GM23338 (cell line): ENCODE data around the gene B3GALT5. TPM values are rescaled to one million over a fixed set of nuclear protein-coding genes. Genes with fewer than 3 reads are reported as not detected.

Experiments used
- ATAC-seq: fragments of 200-7000 bp; cut with Tn5 transposase; 3 replicates; pipeline ENCODE4 v1.9.1; 2020
- DNase-seq: peaks from one replicate; pipeline ENCODE4 v3.0.0-alpha.2; 2015; ENCODE audit warnings: low spot score
- H2AFZ ChIP-seq: fragments of 200-600 bp; sonication (generic); 2 replicates; pipeline ENCODE4 v1.8.0; 2016; ENCODE audit warnings: antibody characterized with exemption, mild to moderate bottlenecking, moderate library complexity
- H3F3A ChIP-seq: fragments of 200-600 bp; sonication (generic); replicated peaks from 2 replicates; pipeline ENCODE4 v1.8.0; 2017; ENCODE audit warnings: antibody characterized with exemption, mixed run types, low read depth
- H3K27ac ChIP-seq: fragments of 200-600 bp; sonication (generic); 2 replicates; pipeline ENCODE4 v1.6.1; 2016; ENCODE audit warnings: low read depth
- H3K27me3 ChIP-seq: fragments of 200-600 bp; sonication (generic); 2 replicates; pipeline ENCODE4 v1.8.0; 2016; ENCODE audit warnings: mild to moderate bottlenecking, mixed run types, moderate library complexity; ENCODE audit not compliant: insufficient read depth
- H3K36me3 ChIP-seq: fragments of 200-600 bp; sonication (generic); 2 replicates; pipeline ENCODE4 v1.8.0; 2016; ENCODE audit warnings: mild to moderate bottlenecking; ENCODE audit not compliant: insufficient read depth
- H3K4me1 ChIP-seq: fragments of 200-600 bp; sonication (generic); 2 replicates; pipeline ENCODE4 v1.8.0; 2016; ENCODE audit warnings: mild to moderate bottlenecking, moderate library complexity; ENCODE audit not compliant: insufficient read depth
- H3K4me2 ChIP-seq: fragments of 200-600 bp; sonication (generic); 2 replicates; pipeline ENCODE4 v1.7.1; 2017; ENCODE audit warnings: mixed run types
- H3K4me3 ChIP-seq: fragments of 200-600 bp; sonication (generic); 2 replicates; pipeline ENCODE4 v1.6.1; 2016; ENCODE audit warnings: mixed run types
- H3K79me2 ChIP-seq: fragments of 200-600 bp; sonication (generic); replicated peaks from 2 replicates; pipeline ENCODE4 v1.8.0; 2017; ENCODE audit warnings: mild to moderate bottlenecking; ENCODE audit not compliant: insufficient read depth
- H3K9me2 ChIP-seq: fragments of 200-600 bp; sonication (generic); 2 replicates; pipeline ENCODE4 v1.8.0; 2017; ENCODE audit not compliant: insufficient read depth
- H4K20me1 ChIP-seq: fragments of 200-600 bp; sonication (generic); replicated peaks from 2 replicates; pipeline ENCODE4 v1.8.0; 2017; ENCODE audit warnings: mild to moderate bottlenecking; ENCODE audit not compliant: insufficient read depth
- H3K27ac Mint-ChIP-seq: 2 replicates; pipeline ENCODE4 v1.8.0; 2020; ENCODE audit warnings: inconsistent platforms, mild to moderate bottlenecking, moderate library complexity, mixed read lengths
- H3K27me3 Mint-ChIP-seq: 3 replicates; pipeline ENCODE4 v1.8.0; 2022; ENCODE audit warnings: low read depth, mild to moderate bottlenecking, moderate library complexity, mixed read lengths, inconsistent platforms; ENCODE audit not compliant: insufficient read depth, poor library complexity
- H3K36me3 Mint-ChIP-seq: 3 replicates; pipeline ENCODE4 v1.8.0; 2021; ENCODE audit warnings: low read depth, mild to moderate bottlenecking, inconsistent platforms, moderate library complexity, mixed read lengths
- H3K4me1 Mint-ChIP-seq: 3 replicates; pipeline ENCODE4 v1.8.0; 2020; ENCODE audit warnings: mild to moderate bottlenecking, inconsistent platforms, mixed read lengths
- H3K4me3 Mint-ChIP-seq: 3 replicates; pipeline ENCODE4 v1.8.0; 2021; ENCODE audit warnings: moderate library complexity, mild to moderate bottlenecking, inconsistent platforms, mixed read lengths
- H3K9me3 Mint-ChIP-seq: 3 replicates; pipeline ENCODE4 v1.8.0; 2020; ENCODE audit warnings: moderate library complexity, mild to moderate bottlenecking, inconsistent platforms, mixed read lengths
- CREB1 ChIP-seq: fragments of 250-450 bp; sonication (Bioruptor Pico); IDR thresholded peaks from 2 replicates; pipeline ENCODE4 v1.5.0; 2020; ENCODE audit warnings: low read depth, mild to moderate bottlenecking, moderate library complexity
- CTCF ChIP-seq, 2 experiments: fragments of 200-600 bp in 1 of 2; sonication (generic) in 1 of 2; conservative IDR thresholded peaks; 2 replicates each; pipeline versions ENCODE4 v1.5.1 to v1.6.1; 2016 to 2017; ENCODE audit warnings: antibody characterized with exemption in 2 of 2, low read depth in 2 of 2, mild to moderate bottlenecking in 2 of 2, moderate library complexity in 1 of 2
- ETS1 ChIP-seq: IDR thresholded peaks from 2 replicates; pipeline ENCODE4 v1.6.1; 2016; ENCODE audit warnings: antibody characterized with exemption
- EZH2 ChIP-seq: fragments of 200-600 bp; sonication (generic); IDR thresholded peaks from one replicate; pipeline ENCODE4 v1.8.0; 2017; ENCODE audit warnings: antibody characterized with exemption, mild to moderate bottlenecking, low read depth; ENCODE audit not compliant: unreplicated experiment
- EZH2phosphoT487 ChIP-seq: fragments of 200-600 bp; sonication (generic); IDR thresholded peaks from one replicate; pipeline ENCODE4 v1.8.1; 2018; ENCODE audit warnings: antibody characterized with exemption; ENCODE audit not compliant: unreplicated experiment
- JUNB ChIP-seq: IDR thresholded peaks from one replicate; pipeline ENCODE4 v1.6.1; 2016; ENCODE audit warnings: antibody characterized with exemption; ENCODE audit not compliant: unreplicated experiment
- NANOG ChIP-seq: IDR thresholded peaks from 2 replicates; pipeline ENCODE4 v1.6.1; 2016; ENCODE audit warnings: antibody characterized with exemption, borderline replicate concordance
- POLR2AphosphoS5 ChIP-seq: IDR thresholded peaks from 2 replicates; pipeline ENCODE4 v1.6.1; 2016; ENCODE audit warnings: antibody characterized with exemption, low read depth
- REST ChIP-seq: IDR thresholded peaks from one replicate; pipeline ENCODE4 v1.6.1; 2018; ENCODE audit warnings: antibody characterized with exemption; ENCODE audit not compliant: unreplicated experiment
- STAT1 ChIP-seq: IDR thresholded peaks from one replicate; pipeline ENCODE4 v1.6.1; 2016; ENCODE audit warnings: antibody characterized with exemption; ENCODE audit not compliant: unreplicated experiment
- ZNF114 ChIP-seq: fragments of 250-450 bp; sonication (Bioruptor Pico); IDR thresholded peaks from 2 replicates; pipeline ENCODE4 v1.5.0; 2020; ENCODE audit warnings: mild to moderate bottlenecking, moderate library complexity
- ZNF331 ChIP-seq: fragments of 250-450 bp; sonication (Bioruptor Pico); IDR thresholded peaks from 2 replicates; pipeline ENCODE4 v1.5.0; 2020; ENCODE audit warnings: low read depth, mild to moderate bottlenecking, moderate library complexity
- ZNF462 ChIP-seq: fragments of 250-450 bp; sonication (Bioruptor Pico); IDR thresholded peaks from 2 replicates; pipeline ENCODE4 v1.5.0; 2020; ENCODE audit warnings: mild to moderate bottlenecking, moderate library complexity
- polyA plus RNA-seq: library from polyadenylated mRNA; unstranded; fragments of >200 nt; fragmentation: Nextera tagmentation; extraction: Ambion mirVana; gene quantifications from 2 replicates; pipeline ENCODE4 v1.2.1, GENCODE V29; 2016
- total RNA-seq: library from RNA; depleted of rRNA; stranded (reverse); fragments of >200 nt; shearing (Covaris generic); gene quantifications from 2 replicates; pipeline ENCODE4 v1.2.3, GENCODE V29; 2014

B3GALT5 gene
- total and polyA plus RNA-seq, 2 experiments from 2014 or later: 6.2 to 37.5 TPM

- H3K9me2 ChIP-seq: peaks cover 27% of the 10 kb centered on the region
- Mint-ChIP-seq H3K4me3 (no peak overlapping the region), H3K9me3 (no peaks in the 10 kb centered on the region; the same call in none of the 3 replicates), H3K4me1 (peaks cover 15% of the 10 kb centered on the region), H3K36me3 (peaks cover 35% of the 10 kb centered on the region), H3K27me3 (peaks cover 6% of the 10 kb centered on the region), H3K27ac (no peak overlapping the region)
- H4K20me1 ChIP-seq: no peaks in the 10 kb centered on the region
- no peak overlapping the region for H2AFZ ChIP-seq
- TF ChIP-seq STAT1 (no peak), CREB1 (CRISPR knock-in tag) (no peak), CTCF (conservative IDR thresholded peaks at IDR 0.05; ENCODE audit: low read depth in 2 of 2) (no peak), ZNF331 (CRISPR knock-in tag) (no peak), ETS1 (no peak), ZNF462 (CRISPR knock-in tag) (no peak), REST (no peak), EZH2phosphoT487 (no peak), POLR2AphosphoS5 (no peak), ZNF114 (no peak), JUNB (no peak), NANOG (no peak), EZH2 (no peak)
- no peaks in the 10 kb centered on the region; the same call in 1 of the 2 replicates for H3K36me3 ChIP-seq
- no peak overlapping the region for H3K4me2 ChIP-seq
- no peaks in the 10 kb centered on the region for H3K27me3 ChIP-seq
- no peak for ATAC-seq
- H3K4me3 ChIP-seq: no peak overlapping the region
- DNase-seq: no peak
- peaks cover 19% of the 10 kb centered on the region for H3K4me1 ChIP-seq
- no peaks in the 10 kb centered on the region for H3F3A ChIP-seq
- H3K27ac ChIP-seq: no peak overlapping the region
- H3K79me2 ChIP-seq: no peaks in the 10 kb centered on the region
Observed at GRCh38 chr21:39712273-39712672, 99.5 kb downstream of the B3GALT5 start.
